ENCODE results near the gene PARD3. TPM values are rescaled to one million over a fixed set of nuclear protein-coding genes. Genes with fewer than 3 reads are reported as not detected.
"Not testable (repeated sequence)": the region's sequence is repeated elsewhere in the genome, so short reads cannot be mapped to it uniquely, and the experiment has no call there.

Gene PARD3
- total RNA-seq, 1 donor from 2014 or later, result 88.7 TPM

DNA sequence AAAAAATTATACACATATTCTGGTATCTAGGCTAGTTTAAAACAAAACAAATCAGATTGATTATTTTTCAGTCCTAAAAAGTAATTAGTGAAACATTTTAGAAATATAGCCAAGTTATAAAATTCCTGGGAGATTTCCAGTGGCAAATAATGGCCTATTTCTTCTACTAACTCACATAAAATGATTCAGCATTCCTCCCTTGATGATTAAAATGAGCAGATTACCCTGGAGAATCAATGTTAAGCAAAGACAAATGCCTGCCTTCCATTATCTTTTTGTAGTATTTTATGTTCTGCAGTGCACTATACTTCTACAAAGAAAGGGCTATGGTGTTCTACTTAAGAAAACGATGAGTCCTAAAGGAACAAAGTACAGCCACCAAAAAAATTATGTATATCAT is 53.6 kb downstream of the PARD3 start:
- Histone ChIP-seq H3K36me3 (ENCODE audit: control insufficient read depth in 3 of 3, insufficient read depth in 3 of 3, low read length in 3 of 3) (no peaks in the 10 kb centered on the region), H3K9ac (ENCODE audit: low read depth in 1 of 3, low read length in 3 of 3) (no peak overlapping the region), H3K27ac (ENCODE audit: low read depth, low read length) (no peak overlapping the region), H3K27me3 (ENCODE audit: control insufficient read depth in 3 of 3, insufficient read depth in 3 of 3, low read length in 3 of 3) (no peaks in the 10 kb centered on the region), H3K9me3 (ENCODE audit: control insufficient read depth in 3 of 3, low read length in 3 of 3) (no peaks in the 10 kb centered on the region), H3K4me3 (ENCODE audit: low read length in 3 of 3) (no peak overlapping the region), H3K4me1 (ENCODE audit: control insufficient read depth in 3 of 3, insufficient read depth in 3 of 3, low read length in 3 of 3) (peaks cover 2 to 39% (median 12%) of the 10 kb centered on the region in 3 donors)

GRCh38 chr10:34760606-34761005 is 54.5 kb downstream of the PARD3 start:
- Histone ChIP-seq H3K4me3 (ENCODE audit: low read length in 3 of 3) (no peak overlapping the region), H3K27ac (ENCODE audit: low read depth, low read length) (no peak overlapping the region), H3K4me1 (ENCODE audit: control insufficient read depth in 3 of 3, insufficient read depth in 3 of 3, low read length in 3 of 3) (peaks cover 1 to 32% (median 12%) of the 10 kb centered on the region in 3 donors), H3K27me3 (ENCODE audit: control insufficient read depth in 3 of 3, insufficient read depth in 3 of 3, low read length in 3 of 3) (no peaks in the 10 kb centered on the region), H3K36me3 (ENCODE audit: control insufficient read depth in 3 of 3, insufficient read depth in 3 of 3, low read length in 3 of 3) (no peaks in the 10 kb centered on the region), H3K9ac (ENCODE audit: low read depth in 1 of 3, low read length in 3 of 3) (no peak overlapping the region), H3K9me3 (ENCODE audit: control insufficient read depth in 3 of 3, low read length in 3 of 3) (no peaks in the 10 kb centered on the region)

- H3K4me3 ChIP-seq (ENCODE audit: low read length in 3 of 3), result no peak overlapping the region
- no peaks in the 10 kb centered on the region for H3K36me3 ChIP-seq (ENCODE audit: control insufficient read depth in 3 of 3, insufficient read depth in 3 of 3, low read length in 3 of 3)
- H3K27me3 ChIP-seq (ENCODE audit: control insufficient read depth in 3 of 3, insufficient read depth in 3 of 3, low read length in 3 of 3), result no peaks in the 10 kb centered on the region
- H3K27ac ChIP-seq (ENCODE audit: low read depth, low read length), result no peak overlapping the region
- peaks cover 0 to 30% (median 12%) of the 10 kb centered on the region in 3 donors for H3K4me1 ChIP-seq (ENCODE audit: control insufficient read depth in 3 of 3, insufficient read depth in 3 of 3, low read length in 3 of 3)
- H3K9ac ChIP-seq (ENCODE audit: low read depth in 1 of 3, low read length in 3 of 3), result no peak overlapping the region
- no peaks in the 10 kb centered on the region for H3K9me3 ChIP-seq (ENCODE audit: control insufficient read depth in 3 of 3, low read length in 3 of 3)
Measured at GRCh38 chr10:34759837-34760215, 55.3 kb downstream of the PARD3 start.

GRCh38 chr10:34759161-34759836 is 55.8 kb downstream of the PARD3 start:
- Histone ChIP-seq H3K27me3 (ENCODE audit: control insufficient read depth in 3 of 3, insufficient read depth in 3 of 3, low read length in 3 of 3) (no peaks in the 10 kb centered on the region), H3K4me1 (ENCODE audit: control insufficient read depth in 3 of 3, insufficient read depth in 3 of 3, low read length in 3 of 3) (peaks cover 0 to 30% (median 15%) of the 10 kb centered on the region in 3 donors), H3K4me3 (ENCODE audit: low read length in 3 of 3) (no peak overlapping the region), H3K27ac (ENCODE audit: low read depth, low read length) (no peak overlapping the region), H3K9ac (ENCODE audit: low read depth in 1 of 3, low read length in 3 of 3) (no peak overlapping the region), H3K9me3 (ENCODE audit: control insufficient read depth in 3 of 3, low read length in 3 of 3) (no peaks in the 10 kb centered on the region), H3K36me3 (ENCODE audit: control insufficient read depth in 3 of 3, insufficient read depth in 3 of 3, low read length in 3 of 3) (no peaks in the 10 kb centered on the region)

- H3K27ac ChIP-seq (ENCODE audit: low read depth, low read length), result no peak overlapping the region
- H3K4me1 ChIP-seq (ENCODE audit: control insufficient read depth in 3 of 3, insufficient read depth in 3 of 3, low read length in 3 of 3), result peaks cover 7 to 31% (median 17%) of the 10 kb centered on the region in 3 donors
- H3K9ac ChIP-seq (ENCODE audit: low read depth in 1 of 3, low read length in 3 of 3), result no peak overlapping the region
- H3K4me3 ChIP-seq (ENCODE audit: low read length in 3 of 3), result no peak overlapping the region
- H3K36me3 ChIP-seq (ENCODE audit: control insufficient read depth in 3 of 3, insufficient read depth in 3 of 3, low read length in 3 of 3), result no peaks in the 10 kb centered on the region
- no peaks in the 10 kb centered on the region for H3K27me3 ChIP-seq (ENCODE audit: control insufficient read depth in 3 of 3, insufficient read depth in 3 of 3, low read length in 3 of 3)
- H3K9me3 ChIP-seq (ENCODE audit: control insufficient read depth in 3 of 3, low read length in 3 of 3), result no peaks in the 10 kb centered on the region
Measured at GRCh38 chr10:34758447-34758996, 56.6 kb downstream of the PARD3 start.

- Histone ChIP-seq H3K27ac (ENCODE audit: low read depth, low read length) (no peak overlapping the region), H3K27me3 (ENCODE audit: control insufficient read depth in 3 of 3, insufficient read depth in 3 of 3, low read length in 3 of 3) (no peaks in the 10 kb centered on the region), H3K9me3 (ENCODE audit: control insufficient read depth in 3 of 3, low read length in 3 of 3) (no peaks in the 10 kb centered on the region), H3K4me1 (ENCODE audit: control insufficient read depth in 3 of 3, insufficient read depth in 3 of 3, low read length in 3 of 3) (peaks cover 12 to 32% (median 22%) of the 10 kb centered on the region in 3 donors), H3K9ac (ENCODE audit: low read depth in 1 of 3, low read length in 3 of 3) (no peak overlapping the region), H3K36me3 (ENCODE audit: control insufficient read depth in 3 of 3, insufficient read depth in 3 of 3, low read length in 3 of 3) (no peaks in the 10 kb centered on the region), H3K4me3 (ENCODE audit: low read length in 3 of 3) (no peak overlapping the region)
Measured at GRCh38 chr10:34757933-34758332, 57.2 kb downstream of the PARD3 start.

GRCh38 chr10:34757181-34757580 is 57.9 kb downstream of the PARD3 start:
- peaks cover 15 to 34% (median 24%) of the 10 kb centered on the region in 3 donors for H3K4me1 ChIP-seq (ENCODE audit: control insufficient read depth in 3 of 3, insufficient read depth in 3 of 3, low read length in 3 of 3)
- H3K4me3 ChIP-seq (ENCODE audit: low read length in 3 of 3); H3K9ac ChIP-seq (ENCODE audit: low read depth in 1 of 3, low read length in 3 of 3); H3K27ac ChIP-seq (ENCODE audit: low read depth, low read length); H3K27me3 ChIP-seq (ENCODE audit: control insufficient read depth in 3 of 3, insufficient read depth in 3 of 3, low read length in 3 of 3); H3K9me3 ChIP-seq (ENCODE audit: control insufficient read depth in 3 of 3, low read length in 3 of 3); H3K36me3 ChIP-seq (ENCODE audit: control insufficient read depth in 3 of 3, insufficient read depth in 3 of 3, low read length in 3 of 3): not testable (repeated sequence)

DNA sequence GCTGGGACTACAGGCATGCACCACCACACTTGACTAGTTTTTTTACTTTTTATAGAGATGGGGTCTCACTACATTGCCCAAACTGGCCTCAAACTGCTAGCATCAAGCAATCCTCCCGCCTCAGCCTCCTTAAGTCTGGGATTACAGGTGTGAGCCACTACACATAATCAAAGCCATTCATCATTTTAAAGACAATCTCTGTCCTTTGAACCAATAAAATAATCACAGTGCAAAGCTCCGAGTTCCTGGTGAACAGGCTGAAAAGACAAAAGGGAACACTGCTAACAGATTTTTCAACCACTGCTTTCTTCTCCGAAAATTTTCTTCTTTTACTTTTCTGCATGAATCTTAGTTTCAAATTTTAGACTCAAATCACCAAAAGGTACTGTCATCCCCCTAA is 58.5 kb downstream of the PARD3 start:
- Histone ChIP-seq H3K4me1 (ENCODE audit: control insufficient read depth in 3 of 3, insufficient read depth in 3 of 3, low read length in 3 of 3) (peaks cover 15 to 34% (median 24%) of the 10 kb centered on the region in 3 donors), H3K36me3 (ENCODE audit: control insufficient read depth in 3 of 3, insufficient read depth in 3 of 3, low read length in 3 of 3) (no peaks in the 10 kb centered on the region), H3K27me3 (ENCODE audit: control insufficient read depth in 3 of 3, insufficient read depth in 3 of 3, low read length in 3 of 3) (no peaks in the 10 kb centered on the region), H3K4me3 (ENCODE audit: low read length in 3 of 3) (no peak overlapping the region), H3K9ac (ENCODE audit: low read depth in 1 of 3, low read length in 3 of 3) (no peak overlapping the region), H3K9me3 (ENCODE audit: control insufficient read depth in 3 of 3, low read length in 3 of 3) (no peaks in the 10 kb centered on the region), H3K27ac (ENCODE audit: low read depth, low read length) (no peak overlapping the region)

GRCh38 chr10:34753014-34753757 is 61.9 kb downstream of the PARD3 start:
- H3K4me1 ChIP-seq (ENCODE audit: control insufficient read depth in 3 of 3, insufficient read depth in 3 of 3, low read length in 3 of 3), result peaks cover 11 to 17% (median 15%) of the 10 kb centered on the region in 3 donors
- no peaks in the 10 kb centered on the region for H3K36me3 ChIP-seq (ENCODE audit: control insufficient read depth in 3 of 3, insufficient read depth in 3 of 3, low read length in 3 of 3)
- no peak overlapping the region for H3K4me3 ChIP-seq (ENCODE audit: low read length in 3 of 3)
- H3K9me3 ChIP-seq (ENCODE audit: control insufficient read depth in 3 of 3, low read length in 3 of 3), result no peaks in the 10 kb centered on the region
- H3K27ac ChIP-seq (ENCODE audit: low read depth, low read length), result no peak overlapping the region
- no peaks in the 10 kb centered on the region for H3K27me3 ChIP-seq (ENCODE audit: control insufficient read depth in 3 of 3, insufficient read depth in 3 of 3, low read length in 3 of 3)
- no peak overlapping the region for H3K9ac ChIP-seq (ENCODE audit: low read depth in 1 of 3, low read length in 3 of 3)

- no peak overlapping the region for H3K4me3 ChIP-seq (ENCODE audit: low read length in 3 of 3)
Measured at GRCh38 chr10:34751272-34751671, 63.8 kb downstream of the PARD3 start.

More at GRCh38 chr10:34751272-34751671, 63.8 kb downstream of the PARD3 start:
- no peaks in the 10 kb centered on the region for H3K27me3 ChIP-seq (ENCODE audit: control insufficient read depth in 3 of 3, insufficient read depth in 3 of 3, low read length in 3 of 3)
- H3K36me3 ChIP-seq (ENCODE audit: control insufficient read depth in 3 of 3, insufficient read depth in 3 of 3, low read length in 3 of 3), result no peaks in the 10 kb centered on the region
- no peaks in the 10 kb centered on the region for H3K9me3 ChIP-seq (ENCODE audit: control insufficient read depth in 3 of 3, low read length in 3 of 3)
- peaks cover 10 to 15% (median 12%) of the 10 kb centered on the region in 3 donors for H3K4me1 ChIP-seq (ENCODE audit: control insufficient read depth in 3 of 3, insufficient read depth in 3 of 3, low read length in 3 of 3)
- no peak overlapping the region for H3K9ac ChIP-seq (ENCODE audit: low read depth in 1 of 3, low read length in 3 of 3)
- no peak overlapping the region for H3K27ac ChIP-seq (ENCODE audit: low read depth, low read length)

Measured in skeletal muscle tissue (tissue), 4 donors.